Endothelial cell of umbilical vein (primary cell): ENCODE results near the gene DNAAF5. TPM values are rescaled to one million over a fixed set of nuclear protein-coding genes. Genes with fewer than 3 reads are reported as not detected.

Source experiments
- BruUV-seq: library from RNA; stranded (reverse); fragments of 400-500 nt; replicated peaks from 2 replicates; lab custom pipeline; 2021; lab: Mats Ljungman, UMichigan
- CTCF ChIA-PET: fragments of 300-600, 350-600 bp; sonication (Branson Sonifier 250); formaldehyde crosslinking; loops from one replicate; lab custom pipeline; 2021; ENCODE audit warnings: antibody characterized with exemption, inconsistent platforms; lab: Charles Lee
- POLR2A ChIA-PET: fragments of 300-600, 350-600 bp; sonication (Branson Sonifier 250); formaldehyde crosslinking; loops from one replicate; lab custom pipeline; 2021; ENCODE audit warnings: antibody characterized with exemption, inconsistent platforms; lab: Charles Lee
- DNase-seq: peaks from one replicate; pipeline ENCODE4 v3.0.0-alpha.2; 2011; ENCODE audit warnings: low read depth, low spot score
- FAIRE-seq: peaks from 2 replicates; lab custom pipeline; 2011; peaks lifted over from hg19 to GRCh38; lab: Jason Lieb, UNC
- H2AFZ ChIP-seq: 2 replicates; pipeline ENCODE4 v1.6.0; 2012; ENCODE audit warnings: low read depth, low read length, control low read depth, inconsistent platforms
- H3K27ac ChIP-seq: 2 replicates; pipeline ENCODE4 v1.5.1; 2011; ENCODE audit warnings: low read depth, mild to moderate bottlenecking, control low read depth, low read length, moderate library complexity; ENCODE audit not compliant: insufficient read depth
- H3K27me3 ChIP-seq, 2 experiments: 2 replicates each; pipeline versions ENCODE4 v1.6.0 to v1.6.1; 2011; ENCODE audit warnings: low read length in 2 of 2, mixed read lengths in 1 of 2; ENCODE audit not compliant: control insufficient read depth in 2 of 2, insufficient read depth in 2 of 2
- H3K36me3 ChIP-seq, 2 experiments: 2 replicates in 1 of 2; 3 replicates in 1 of 2; pipeline ENCODE4 v1.5.1; 2011; ENCODE audit warnings: low read length in 2 of 2, mild to moderate bottlenecking in 1 of 2, moderate library complexity in 1 of 2; ENCODE audit not compliant: control insufficient read depth in 2 of 2, insufficient read depth in 2 of 2; ENCODE audit errors: extremely low read depth in 1 of 2
- H3K4me1 ChIP-seq: 3 replicates; pipeline ENCODE4 v1.5.1; 2011; ENCODE audit warnings: mild to moderate bottlenecking, low read length; ENCODE audit not compliant: control insufficient read depth, insufficient read depth; ENCODE audit errors: extremely low read depth
- H3K4me2 ChIP-seq: 2 replicates; pipeline ENCODE4 v1.6.1; 2011; ENCODE audit warnings: low read length, control low read depth, mixed read lengths; ENCODE audit not compliant: insufficient read depth
- H3K4me3 ChIP-seq, 3 experiments: fragments of 200-600 bp in 1 of 3; sonication (generic), shearing (Covaris generic) in 1 of 3; replicated peaks in 1 of 3; 2 replicates each; pipeline ENCODE4 v1.5.1; 2011 to 2016; ENCODE audit warnings: control low read depth in 3 of 3, low read length in 3 of 3, mild to moderate bottlenecking in 2 of 3, inconsistent platforms in 1 of 3, low read depth in 1 of 3, moderate library complexity in 1 of 3; ENCODE audit not compliant: insufficient read depth in 1 of 3
- H3K79me2 ChIP-seq: 2 replicates; pipeline ENCODE4 v1.6.0; 2012; ENCODE audit warnings: low read length, inconsistent platforms; ENCODE audit not compliant: control insufficient read depth, insufficient read depth
- H3K9ac ChIP-seq: replicated peaks from 2 replicates; pipeline ENCODE3; 2011; ENCODE audit warnings: low read length, control low read depth; ENCODE audit not compliant: insufficient read depth; ENCODE audit errors: extremely low read depth
- H3K9me1 ChIP-seq: replicated peaks from 3 replicates; pipeline ENCODE4 v1.6.0; 2011; ENCODE audit warnings: mild to moderate bottlenecking, low read length; ENCODE audit not compliant: control insufficient read depth, insufficient read depth; ENCODE audit errors: extremely low read depth
- H3K9me3 ChIP-seq: replicated peaks from 2 replicates; pipeline ENCODE4 v1.5.1; 2012; ENCODE audit warnings: low read length, inconsistent platforms; ENCODE audit not compliant: control insufficient read depth, insufficient read depth
- H4K20me1 ChIP-seq: replicated peaks from 2 replicates; pipeline ENCODE3; 2011; ENCODE audit warnings: mild to moderate bottlenecking, low read length; ENCODE audit not compliant: control insufficient read depth, insufficient read depth; ENCODE audit errors: extremely low read depth
- CTCF ChIP-seq, 2 donors: IDR thresholded peaks; 1 replicate in 1 of 2; 2 replicates in 1 of 2; pipeline ENCODE4 v1.5.1; 2011; ENCODE audit warnings: low read length in 2 of 2, mild to moderate bottlenecking in 2 of 2, moderate library complexity in 2 of 2, control low read depth in 1 of 2, inconsistent platforms in 1 of 2, low read depth in 1 of 2; ENCODE audit not compliant: insufficient read depth in 1 of 2; ENCODE audit errors: extremely low read depth in 1 of 2
- EZH2 ChIP-seq: IDR thresholded peaks from 2 replicates; pipeline ENCODE4 v1.6.1; 2012; ENCODE audit warnings: borderline replicate concordance, low read depth, mild to moderate bottlenecking, moderate library complexity, low read length, inconsistent platforms; ENCODE audit not compliant: severe bottlenecking
- FOS ChIP-seq: IDR thresholded peaks from 2 replicates; pipeline ENCODE4 v1.6.1; 2011; ENCODE audit warnings: mild to moderate bottlenecking, low read length, moderate library complexity, borderline replicate concordance; ENCODE audit not compliant: insufficient read depth
- GATA2 ChIP-seq: IDR thresholded peaks from 2 replicates; pipeline ENCODE4 v1.7.0; 2011; ENCODE audit warnings: low read depth, mild to moderate bottlenecking, moderate library complexity, mixed read lengths, low read length; ENCODE audit not compliant: insufficient read length, insufficient read depth
- JUN ChIP-seq: IDR thresholded peaks from 2 replicates; pipeline ENCODE4 v1.6.1; 2011; ENCODE audit warnings: borderline replicate concordance, low read depth; ENCODE audit not compliant: insufficient read length, insufficient read depth
- MYC ChIP-seq: IDR thresholded peaks from one replicate; pipeline ENCODE4 v1.6.1; 2011; ENCODE audit warnings: mild to moderate bottlenecking, low read depth, low read length
- dilution Hi-C: fragments of 300-500 bp; cut with MboI; formaldehyde crosslinking; loops from one replicate; pipeline ENCODE4 v1.15.0; 2019; ENCODE audit warnings: low sequenced_read_pairs; ENCODE audit not compliant: extremely low pct_ligation_motif_present
- intact Hi-C: fragments of 100-400 bp; cut with micrococcal nuclease; formaldehyde crosslinking; loops from one replicate; pipeline ENCODE4 v1.10.0; 2022
- polyA plus RNA-seq, 4 experiments: library from polyadenylated mRNA; depleted of rRNA in 3 of 4; stranded (reverse) in 3 of 4; unstranded in 1 of 4; fragments of >200 nt; gene quantifications; 2 replicates each; pipeline versions ENCODE4 v1.2.1 to v1.2.3, GENCODE V29; 2011 to 2012; ENCODE audit warnings: missing spikeins in 1 of 4
- total RNA-seq: library from RNA; stranded (reverse); gene quantifications from 2 replicates; pipeline ENCODE4 v1.2.3, GENCODE V29; 2021

DNAAF5 gene
- total and polyA plus RNA-seq, 2 donors (not counting 3 experiments of a cell fraction or from before 2014, with no cell fraction given), result 49.3 to 65.5 TPM

- CTCF ChIA-PET, result no interaction called here
- H2AFZ ChIP-seq, result no peak overlapping the region
- DNase-seq, result no peak
- peaks cover 4% of the 10 kb centered on the region for H3K4me1 ChIP-seq
- H3K27ac ChIP-seq, result no peak overlapping the region
- H4K20me1 ChIP-seq, result no peaks in the 10 kb centered on the region
- POLR2A ChIA-PET, result no interaction called here
- H3K9ac ChIP-seq, result no peak overlapping the region
- no peaks in the 10 kb centered on the region for H3K9me3 ChIP-seq
- dilution Hi-C loops, result no loop called here
- H3K36me3 ChIP-seq, result peaks cover 2 to 25% of the 10 kb centered on the region in 2 experiments
- FAIRE-seq, result no peak
- H3K4me3 ChIP-seq, result no peak overlapping the region
- no TSS peak for BruUV-seq
- peaks cover 10% of the 10 kb centered on the region for H3K79me2 ChIP-seq
- no peaks in the 10 kb centered on the region for H3K9me1 ChIP-seq
- intact Hi-C loops, result no loop called here
- no peaks in the 10 kb centered on the region for H3K27me3 ChIP-seq
- TF ChIP-seq MYC, result no peak
- no peak for TF ChIP-seq EZH2
- no peak for TF ChIP-seq JUN
- TF ChIP-seq GATA2, result no peak
- TF ChIP-seq CTCF (IDR thresholded peaks at IDR 0.05; ENCODE audit: extremely low read depth in 1 of 2, insufficient read depth in 1 of 2, low read depth in 1 of 2, low read length in 2 of 2), result no peak
- TF ChIP-seq FOS, result no peak
- H3K4me2 ChIP-seq, result no peak overlapping the region
Measured at GRCh38 chr7:750111-750905, 23.8 kb downstream of the DNAAF5 start.
